Hematopoietic multipotent progenitor cell treated with erythropoietin and hydrocortisone succinate and interleukin-3 and kit ligand, for 4 days (in vitro differentiated cells): Measurements from ENCODE around the gene NRP1.
A peak's percentile ranks its signal among the peaks of the same experiment; 100 is the strongest.
"Not testable (repeated sequence)": the region's sequence is repeated elsewhere in the genome, so short reads cannot be mapped to it uniquely, and the experiment has no call there.

Source experiments
- DNase-seq: peaks from one replicate; pipeline ENCODE4 v3.0.0-alpha.2; 2015

The NRP1 gene

GRCh38 chr10:33334153-33334804, at the start of gene NRP1:
TSS of gene NRP1 (minus strand) at chr10:33334667. CDS start at chr10:33334382, 285 bp downstream.
- DNase-seq: no peak

GRCh38 chr10:33384201-33384600, 49.7 kb upstream of the NRP1 start:
- not testable (repeated sequence) for DNase-seq

GRCh38 chr10:33382921-33383713, 48.6 kb upstream of the NRP1 start:
- no peak for DNase-seq

GRCh38 chr10:33382216-33382600, 47.7 kb upstream of the NRP1 start:
- DNase-seq: no peak

GRCh38 chr10:33381451-33382215, 47.2 kb upstream of the NRP1 start:
- DNase-seq: no peak

GRCh38 chr10:33377658-33378025, 43.2 kb upstream of the NRP1 start:
- DNase-seq: no peak

GRCh38 chr10:33376976-33377657, 42.6 kb upstream of the NRP1 start:
- peak; percentile 10 for DNase-seq

GRCh38 chr10:33376476-33376875, 42.0 kb upstream of the NRP1 start:
- no peak for DNase-seq

GRCh38 chr10:33373263-33373662, 38.8 kb upstream of the NRP1 start:
- no peak for DNase-seq

- DNase-seq: no peak
These were observed 36.8 kb upstream of the NRP1 start for GRCh38 chr10:33371234-33371633.

GRCh38 chr10:33370434-33370930, 36.0 kb upstream of the NRP1 start:
- no peak for DNase-seq

GRCh38 chr10:33368086-33368485, 33.6 kb upstream of the NRP1 start:
- no peak for DNase-seq

GRCh38 chr10:33365871-33366411, 31.5 kb upstream of the NRP1 start:
- peak; percentile 86 for DNase-seq

- no peak for DNase-seq
These were observed 30.8 kb upstream of the NRP1 start for GRCh38 chr10:33365301-33365700.

GRCh38 chr10:33363106-33363505, 28.6 kb upstream of the NRP1 start:
- DNase-seq: peak; percentile 56

- DNase-seq: no peak
These were observed 23.5 kb upstream of the NRP1 start for GRCh38 chr10:33358016-33358415.

GRCh38 chr10:33355274-33355673, 20.8 kb upstream of the NRP1 start:
- DNase-seq: peak; percentile 50

GRCh38 chr10:33353853-33354252, 19.4 kb upstream of the NRP1 start:
- DNase-seq: no peak

- DNase-seq: no peak
These were observed 18.9 kb upstream of the NRP1 start for GRCh38 chr10:33353334-33353733.

- DNase-seq: no peak
These were observed 18.1 kb upstream of the NRP1 start for GRCh38 chr10:33352615-33353014.

- DNase-seq: no peak
These were observed 17.7 kb upstream of the NRP1 start for GRCh38 chr10:33352175-33352574.

- DNase-seq: no peak
These were observed 15.6 kb upstream of the NRP1 start for GRCh38 chr10:33350041-33350440.

- no peak for DNase-seq
These were observed 14.8 kb upstream of the NRP1 start for GRCh38 chr10:33349268-33349667.
